ENCODE measurements around the gene FAM149A.

The FAM149A gene

DNA sequence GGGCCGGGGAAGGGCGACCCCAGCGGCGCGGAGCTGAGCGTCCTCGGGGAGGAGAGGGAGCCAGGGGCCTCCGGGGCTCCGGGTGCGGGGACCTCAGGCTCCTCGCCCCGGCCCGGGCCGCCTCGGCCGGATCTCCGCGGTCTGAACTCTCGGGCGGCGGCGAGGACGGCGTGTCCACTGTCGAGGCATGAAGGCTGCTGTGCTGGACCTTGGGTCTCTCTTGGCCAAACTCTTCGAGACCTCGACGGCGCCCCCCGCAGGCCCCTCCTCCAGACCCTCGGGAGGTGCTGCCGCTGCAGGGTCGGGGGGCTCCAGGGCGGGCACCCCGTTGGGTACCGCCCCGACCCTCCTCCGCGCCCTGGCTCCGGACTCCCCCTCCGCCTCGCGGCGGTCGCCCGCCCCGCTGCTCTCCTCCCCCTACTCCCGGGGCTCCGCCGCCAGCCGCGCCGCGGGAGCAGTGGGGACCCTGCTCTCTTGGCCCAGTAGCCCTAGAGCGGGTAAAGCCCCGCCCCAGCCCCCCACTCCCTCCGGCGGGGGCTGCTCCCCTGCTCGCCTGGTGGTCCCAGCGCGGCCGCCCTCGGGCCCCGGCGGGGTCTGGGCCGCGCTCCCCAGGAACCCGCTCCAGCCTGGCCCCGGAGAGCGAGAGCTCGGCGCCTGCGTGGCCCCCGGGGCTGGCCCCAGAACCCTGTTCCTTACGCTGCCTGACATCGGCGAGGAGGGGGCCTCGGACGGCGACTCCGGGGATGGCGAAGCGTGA is 564 bp downstream of the FAM149A start:
- DNase-seq (ENCODE audit: extremely low read depth, low read depth), result no peak
- H3K4me3 ChIP-seq (replicated peaks; ENCODE audit: low read depth, low read length), result 0 out of 2 replicates have a peak overlapping the region, but pooled peaks have one; percentile 4
- TF ChIP-seq, protein P1, sequence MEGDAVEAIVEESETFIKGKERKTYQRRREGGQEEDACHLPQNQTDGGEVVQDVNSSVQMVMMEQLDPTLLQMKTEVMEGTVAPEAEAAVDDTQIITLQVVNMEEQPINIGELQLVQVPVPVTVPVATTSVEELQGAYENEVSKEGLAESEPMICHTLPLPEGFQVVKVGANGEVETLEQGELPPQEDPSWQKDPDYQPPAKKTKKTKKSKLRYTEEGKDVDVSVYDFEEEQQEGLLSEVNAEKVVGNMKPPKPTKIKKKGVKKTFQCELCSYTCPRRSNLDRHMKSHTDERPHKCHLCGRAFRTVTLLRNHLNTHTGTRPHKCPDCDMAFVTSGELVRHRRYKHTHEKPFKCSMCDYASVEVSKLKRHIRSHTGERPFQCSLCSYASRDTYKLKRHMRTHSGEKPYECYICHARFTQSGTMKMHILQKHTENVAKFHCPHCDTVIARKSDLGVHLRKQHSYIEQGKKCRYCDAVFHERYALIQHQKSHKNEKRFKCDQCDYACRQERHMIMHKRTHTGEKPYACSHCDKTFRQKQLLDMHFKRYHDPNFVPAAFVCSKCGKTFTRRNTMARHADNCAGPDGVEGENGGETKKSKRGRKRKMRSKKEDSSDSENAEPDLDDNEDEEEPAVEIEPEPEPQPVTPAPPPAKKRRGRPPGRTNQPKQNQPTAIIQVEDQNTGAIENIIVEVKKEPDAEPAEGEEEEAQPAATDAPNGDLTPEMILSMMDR (IDR thresholded peaks at IDR 0.05; ENCODE audit: low read depth, low read length, missing control alignments), result no peak

DNA sequence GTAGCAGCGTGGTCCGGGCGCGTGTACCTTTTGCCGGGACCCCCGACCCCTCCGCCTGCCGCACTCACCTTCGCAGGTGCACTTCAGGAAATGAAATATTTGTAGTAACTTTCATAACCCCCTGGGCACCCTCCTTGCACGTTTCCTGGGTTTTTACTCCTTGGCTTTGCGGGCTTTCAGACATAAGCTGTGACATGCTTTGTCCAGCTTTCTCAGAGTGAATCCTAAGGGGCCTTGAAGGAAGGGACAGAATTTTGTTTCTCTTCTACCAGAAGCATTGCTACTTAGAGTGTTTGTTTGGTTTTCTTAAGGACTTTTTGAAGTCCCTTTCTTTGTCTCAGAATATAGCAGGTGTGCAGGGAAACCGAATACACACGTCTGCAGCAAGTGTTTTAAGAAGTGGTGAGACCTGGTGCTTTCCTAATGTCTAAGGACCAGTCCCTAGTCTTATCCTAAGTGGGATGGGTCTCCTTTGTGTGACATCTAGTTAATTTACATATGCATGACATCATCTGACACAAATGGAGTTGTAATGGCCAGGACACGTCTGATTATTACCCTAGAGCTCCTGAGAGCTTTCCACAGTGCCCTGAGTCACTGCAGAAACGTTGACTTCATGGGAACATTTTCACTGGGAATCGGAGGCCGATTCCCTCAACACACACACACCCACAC is 1.3 kb downstream of the FAM149A start:
- no peak overlapping the region for H3K4me3 ChIP-seq (replicated peaks; ENCODE audit: low read depth, low read length)
- DNase-seq (ENCODE audit: extremely low read depth, low read depth), result no peak
- TF ChIP-seq, protein P1 (IDR thresholded peaks at IDR 0.05; ENCODE audit: low read depth, low read length, missing control alignments), result no peak

DNA sequence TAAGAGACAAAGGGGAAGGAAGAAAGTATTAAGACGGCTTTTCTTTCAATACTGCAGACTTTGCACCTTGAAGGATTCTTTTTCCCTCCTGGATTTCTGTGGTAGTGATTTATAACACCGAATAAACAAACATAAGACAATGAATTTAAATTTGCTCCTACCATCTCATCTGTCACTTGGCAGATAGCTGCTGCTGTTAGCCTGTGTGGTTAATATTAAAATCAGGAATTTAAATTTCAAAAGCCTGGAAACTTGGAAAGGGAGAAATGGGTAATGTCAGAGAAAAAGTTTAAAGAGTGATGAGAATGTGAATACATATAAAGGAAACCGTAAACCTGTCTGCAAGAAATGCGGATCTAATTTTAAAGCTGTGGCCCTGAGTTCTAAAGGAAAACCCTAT is 3.4 kb downstream of the FAM149A start:
- DNase-seq (ENCODE audit: extremely low read depth, low read depth), result no peak
- H3K4me3 ChIP-seq (replicated peaks; ENCODE audit: low read depth, low read length), result no peak overlapping the region
- TF ChIP-seq, protein P1 (IDR thresholded peaks at IDR 0.05; ENCODE audit: low read depth, low read length, missing control alignments), result no peak

DNA sequence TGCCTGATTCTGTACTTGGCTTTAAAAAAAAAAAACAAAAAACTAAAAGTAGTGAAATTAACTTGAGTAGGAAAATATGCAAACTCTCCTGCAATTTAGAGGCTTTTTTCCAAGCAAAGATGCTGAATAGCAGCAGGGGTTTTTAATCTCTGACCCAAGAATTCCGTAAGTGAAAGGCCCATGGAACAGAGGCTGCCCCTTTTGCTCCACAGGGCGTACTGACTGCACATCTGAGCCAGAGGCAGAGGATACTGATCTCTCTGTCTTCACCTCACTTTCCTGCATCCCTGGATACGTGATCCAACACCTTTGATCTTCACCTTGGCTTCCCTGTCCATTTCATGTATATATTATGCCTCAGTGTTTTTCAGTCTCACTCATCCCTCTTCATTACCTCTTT is 3.9 kb downstream of the FAM149A start:
- no peak overlapping the region for H3K4me3 ChIP-seq (replicated peaks; ENCODE audit: low read depth, low read length)
- no peak for DNase-seq (ENCODE audit: extremely low read depth, low read depth)
- TF ChIP-seq, protein P1 (IDR thresholded peaks at IDR 0.05; ENCODE audit: low read depth, low read length, missing control alignments), result no peak

DNA sequence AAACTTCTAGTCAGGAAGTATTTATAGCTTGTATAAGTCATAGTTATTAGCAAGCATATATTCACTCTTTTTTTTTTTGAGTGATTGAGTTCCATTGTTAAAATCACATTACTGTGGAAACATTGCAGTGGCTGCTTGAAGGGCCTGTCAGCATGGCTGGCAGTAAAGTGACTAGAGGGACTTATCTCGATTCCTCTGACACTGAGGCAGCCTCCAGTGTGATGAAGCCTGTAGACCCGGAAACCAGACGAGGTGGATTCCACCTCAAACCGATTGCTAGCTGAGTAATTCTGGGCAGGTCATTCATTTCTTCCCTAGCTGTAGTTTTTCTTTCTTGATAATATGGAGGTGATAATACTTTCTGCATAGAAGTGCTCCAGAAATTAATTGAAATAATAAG is 4.7 kb downstream of the FAM149A start:
- H3K4me3 ChIP-seq (replicated peaks; ENCODE audit: low read depth, low read length), result no peak overlapping the region
- DNase-seq (ENCODE audit: extremely low read depth, low read depth), result no peak
- TF ChIP-seq, protein P1 (IDR thresholded peaks at IDR 0.05; ENCODE audit: low read depth, low read length, missing control alignments), result no peak

DNA sequence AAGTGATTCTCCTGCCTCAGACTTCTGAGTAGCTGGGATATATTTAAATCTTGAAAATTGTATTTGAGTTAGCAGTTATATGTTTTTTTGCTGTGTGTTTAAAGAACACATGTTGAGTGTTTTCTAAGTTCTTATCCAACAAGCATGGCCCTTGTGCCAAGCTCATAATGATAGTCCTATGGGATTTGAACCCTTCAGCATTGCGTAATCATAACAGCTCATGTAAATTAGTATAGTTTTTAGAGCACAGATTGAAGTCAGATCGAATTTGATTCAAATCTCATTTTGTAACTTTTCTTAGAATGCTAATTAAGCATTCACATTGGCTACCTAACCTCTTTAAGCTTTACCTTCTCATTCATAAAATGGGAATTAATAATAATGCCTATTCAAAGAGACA is 12.2 kb downstream of the FAM149A start:
- TF ChIP-seq, protein P1 (IDR thresholded peaks at IDR 0.05; ENCODE audit: low read depth, low read length, missing control alignments), result no peak
- no peak for DNase-seq (ENCODE audit: extremely low read depth, low read depth)
- no peak overlapping the region for H3K4me3 ChIP-seq (replicated peaks; ENCODE audit: low read depth, low read length)

All from HFF-Myc (cell line).